NCI-H524 (cell line): Measurements from ENCODE around the gene AKIRIN2.
A peak's percentile ranks its signal among the peaks of the same experiment; 100 is the strongest.

Experiments used
- DNase-seq, 2 experiments: peaks; one replicate each; lab custom pipeline; 2025; lab: John Stamatoyannopoulos, UW

AKIRIN2 gene

GRCh38 chr6:87701676-87702588, at the start of gene AKIRIN2:
TSS of gene AKIRIN2 (minus strand) at chr6:87702233. CDS start at chr6:87701684, 549 bp downstream.
- peak; percentile 98 to 99 for DNase-seq

GRCh38 chr6:87747646-87748045, 45.6 kb upstream of the AKIRIN2 start:
- no peak for DNase-seq

GRCh38 chr6:87745966-87746721, 44.1 kb upstream of the AKIRIN2 start:
- no peak for DNase-seq

- DNase-seq: no peak
Observed at GRCh38 chr6:87743454-87743853, 41.4 kb upstream of the AKIRIN2 start.

GRCh38 chr6:87742106-87742505, 40.1 kb upstream of the AKIRIN2 start:
- no peak for DNase-seq

GRCh38 chr6:87741001-87741650, 39.1 kb upstream of the AKIRIN2 start:
- no peak for DNase-seq

GRCh38 chr6:87738744-87739143, 36.7 kb upstream of the AKIRIN2 start:
- no peak for DNase-seq

- no peak for DNase-seq
Observed at GRCh38 chr6:87738000-87738399, 36.0 kb upstream of the AKIRIN2 start.

GRCh38 chr6:87736809-87737540, 34.9 kb upstream of the AKIRIN2 start:
- no peak for DNase-seq

GRCh38 chr6:87731818-87732661, 30.0 kb upstream of the AKIRIN2 start:
- DNase-seq: no peak

GRCh38 chr6:87731080-87731479, 29.0 kb upstream of the AKIRIN2 start:
- DNase-seq: no peak

- DNase-seq: no peak
Observed at GRCh38 chr6:87729965-87730719, 28.1 kb upstream of the AKIRIN2 start.

- no peak for DNase-seq
Observed at GRCh38 chr6:87728706-87729105, 26.7 kb upstream of the AKIRIN2 start.

- DNase-seq: no peak
Observed at GRCh38 chr6:87724983-87725811, 23.2 kb upstream of the AKIRIN2 start.

GRCh38 chr6:87723170-87724078, 21.4 kb upstream of the AKIRIN2 start:
- DNase-seq: no peak

GRCh38 chr6:87722540-87723169, 20.6 kb upstream of the AKIRIN2 start:
- no peak for DNase-seq

GRCh38 chr6:87721311-87721710, 19.3 kb upstream of the AKIRIN2 start:
- no peak for DNase-seq
